Endothelial cell (in vitro differentiated cells): ENCODE measurements around the gene MAGI1. TPM values are rescaled to one million over a fixed set of nuclear protein-coding genes. Genes with fewer than 3 reads are reported as not detected.

Experiments
- DNase-seq: peaks from one replicate; pipeline ENCODE4 v3.0.0; 2021; ENCODE audit warnings: low spot score
- H3K27ac Mint-ChIP-seq: one replicate; pipeline ENCODE4 v1.8.0; 2021; ENCODE audit warnings: mixed read lengths, inconsistent platforms; ENCODE audit not compliant: unreplicated experiment
- H3K27me3 Mint-ChIP-seq: one replicate; pipeline ENCODE4 v1.8.0; 2021; ENCODE audit warnings: mild to moderate bottlenecking, moderate library complexity, mixed read lengths, inconsistent platforms; ENCODE audit not compliant: unreplicated experiment
- H3K36me3 Mint-ChIP-seq: one replicate; pipeline ENCODE4 v1.8.0; 2021; ENCODE audit warnings: mild to moderate bottlenecking, low read depth, mixed read lengths, inconsistent platforms; ENCODE audit not compliant: unreplicated experiment
- H3K4me1 Mint-ChIP-seq: one replicate; pipeline ENCODE4 v1.8.0; 2021; ENCODE audit warnings: mild to moderate bottlenecking, mixed read lengths, inconsistent platforms; ENCODE audit not compliant: unreplicated experiment
- H3K4me3 Mint-ChIP-seq: one replicate; pipeline ENCODE4 v1.8.0; 2021; ENCODE audit warnings: mild to moderate bottlenecking, mixed read lengths, inconsistent platforms; ENCODE audit not compliant: unreplicated experiment
- H3K9me3 Mint-ChIP-seq: one replicate; pipeline ENCODE4 v1.8.0; 2021; ENCODE audit warnings: mixed read lengths, inconsistent platforms; ENCODE audit not compliant: unreplicated experiment
- total RNA-seq: library from RNA; stranded (reverse); fragmentation: NEBNext Ultra II Directional; extraction: Animal tissue kit (Norgen Biotek cat#: 25700); gene quantifications from one replicate; pipeline ENCODE4 v1.2.1, GENCODE V29; 2021; ENCODE audit not compliant: unreplicated experiment
- TF ChIP-seq, protein P1 (sequence below): fragments of 200-600 bp; sonication (generic); IDR thresholded peaks from one replicate; pipeline ENCODE4 v1.5.0; 2021; ENCODE audit warnings: antibody characterized with exemption; ENCODE audit not compliant: unreplicated experiment

Gene MAGI1
- total RNA-seq, 1 donor from 2014 or later: 33.8 TPM

DNA sequence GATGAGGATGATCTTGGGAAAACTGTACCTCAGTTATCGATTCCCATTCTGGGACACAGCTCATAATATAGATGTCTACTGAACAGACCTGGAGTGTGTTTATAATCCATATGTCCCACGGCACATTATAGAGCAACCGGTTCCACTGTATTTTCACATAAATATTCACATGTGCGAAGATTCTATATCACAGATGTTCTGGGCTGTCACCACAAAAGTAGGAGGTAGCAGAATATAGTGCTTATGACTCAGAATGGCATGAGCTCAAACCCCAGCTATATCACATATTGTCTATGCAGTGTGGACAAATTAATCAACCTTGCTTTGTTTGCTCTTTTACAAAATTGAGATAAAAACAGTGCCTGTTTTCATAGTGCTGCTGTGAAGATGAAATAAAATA is 710.6 kb downstream of the MAGI1 start:
- Mint-ChIP-seq H3K27me3 (peaks cover 1% of the 10 kb centered on the region), H3K36me3 (no peaks in the 10 kb centered on the region), H3K4me1 (peaks cover 4% of the 10 kb centered on the region), H3K27ac (no peak overlapping the region), H3K4me3 (no peak overlapping the region), H3K9me3 (no peaks in the 10 kb centered on the region)
- TF ChIP-seq, protein P1, sequence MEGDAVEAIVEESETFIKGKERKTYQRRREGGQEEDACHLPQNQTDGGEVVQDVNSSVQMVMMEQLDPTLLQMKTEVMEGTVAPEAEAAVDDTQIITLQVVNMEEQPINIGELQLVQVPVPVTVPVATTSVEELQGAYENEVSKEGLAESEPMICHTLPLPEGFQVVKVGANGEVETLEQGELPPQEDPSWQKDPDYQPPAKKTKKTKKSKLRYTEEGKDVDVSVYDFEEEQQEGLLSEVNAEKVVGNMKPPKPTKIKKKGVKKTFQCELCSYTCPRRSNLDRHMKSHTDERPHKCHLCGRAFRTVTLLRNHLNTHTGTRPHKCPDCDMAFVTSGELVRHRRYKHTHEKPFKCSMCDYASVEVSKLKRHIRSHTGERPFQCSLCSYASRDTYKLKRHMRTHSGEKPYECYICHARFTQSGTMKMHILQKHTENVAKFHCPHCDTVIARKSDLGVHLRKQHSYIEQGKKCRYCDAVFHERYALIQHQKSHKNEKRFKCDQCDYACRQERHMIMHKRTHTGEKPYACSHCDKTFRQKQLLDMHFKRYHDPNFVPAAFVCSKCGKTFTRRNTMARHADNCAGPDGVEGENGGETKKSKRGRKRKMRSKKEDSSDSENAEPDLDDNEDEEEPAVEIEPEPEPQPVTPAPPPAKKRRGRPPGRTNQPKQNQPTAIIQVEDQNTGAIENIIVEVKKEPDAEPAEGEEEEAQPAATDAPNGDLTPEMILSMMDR: no peak
- DNase-seq: no peak

DNA sequence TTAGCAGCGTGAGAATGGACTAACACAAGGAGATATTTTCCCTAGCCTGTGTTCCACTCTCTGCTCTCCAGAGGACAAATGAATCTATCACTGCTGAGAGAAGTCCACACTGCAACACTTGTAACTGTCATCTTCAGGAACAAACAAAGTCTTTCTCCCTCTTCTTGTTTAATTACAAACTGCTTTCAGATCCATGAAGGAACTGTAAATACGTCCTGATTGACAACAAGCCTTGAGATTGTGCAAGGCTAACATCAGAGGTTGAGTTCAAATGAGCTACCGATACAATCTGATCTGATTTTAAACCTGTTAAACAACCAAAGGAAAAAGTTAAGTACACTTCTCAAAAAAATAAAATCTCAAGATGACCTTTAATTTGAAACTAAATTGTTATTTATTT is 712.1 kb downstream of the MAGI1 start:
- DNase-seq: no peak
- Mint-ChIP-seq H3K4me1 (peaks cover 4% of the 10 kb centered on the region), H3K9me3 (no peaks in the 10 kb centered on the region), H3K27me3 (peaks cover 1% of the 10 kb centered on the region), H3K27ac (no peak overlapping the region), H3K36me3 (no peaks in the 10 kb centered on the region), H3K4me3 (no peak overlapping the region)
- TF ChIP-seq, protein P1: no peak

DNA sequence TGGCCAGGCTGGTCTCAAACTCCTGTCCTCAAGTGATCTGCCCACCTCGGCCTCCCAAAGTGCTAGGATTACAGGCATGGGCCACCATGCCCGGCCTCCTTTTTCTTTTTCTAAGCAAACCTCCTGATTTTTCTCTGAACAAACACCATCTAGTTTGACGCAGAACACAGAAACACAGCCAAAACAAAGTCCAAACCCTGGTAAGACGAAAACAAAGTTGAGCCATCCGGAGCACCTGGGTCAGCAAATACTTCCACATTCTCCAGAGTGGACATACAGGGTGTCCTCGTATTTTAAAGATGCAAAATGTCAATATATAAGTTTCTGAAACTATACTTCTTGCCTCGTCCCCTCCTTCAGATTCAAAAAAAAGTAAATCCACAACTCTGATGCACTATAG is 715.8 kb downstream of the MAGI1 start:
- H3K27ac Mint-ChIP-seq: no peak overlapping the region
- no peak overlapping the region for H3K4me3 Mint-ChIP-seq
- H3K9me3 Mint-ChIP-seq: no peaks in the 10 kb centered on the region
- no peaks in the 10 kb centered on the region for H3K27me3 Mint-ChIP-seq
- H3K36me3 Mint-ChIP-seq: no peaks in the 10 kb centered on the region
- TF ChIP-seq, protein P1: no peak
- no peaks in the 10 kb centered on the region for H3K4me1 Mint-ChIP-seq
- no peak for DNase-seq

DNA sequence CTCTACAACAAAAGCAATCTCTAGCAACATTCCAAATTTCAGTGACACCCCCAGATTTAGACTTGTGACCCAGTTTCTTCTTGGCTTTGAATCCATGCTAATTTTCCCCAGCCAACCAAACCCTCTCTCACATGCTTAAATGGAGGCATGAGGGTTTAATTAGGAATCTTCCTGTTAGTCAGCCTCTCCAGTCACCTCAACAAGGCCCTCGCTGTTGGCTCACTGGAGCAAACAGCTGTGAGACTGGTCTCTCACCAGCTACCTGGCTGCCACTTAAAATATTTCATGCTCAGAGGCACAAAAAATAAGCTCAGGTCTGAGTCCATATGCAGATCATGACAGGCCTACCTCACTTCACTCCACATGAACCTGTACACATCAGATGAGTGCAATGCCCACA is 720.5 kb downstream of the MAGI1 start:
- Mint-ChIP-seq H3K9me3 (no peaks in the 10 kb centered on the region), H3K27ac (no peak overlapping the region), H3K4me1 (no peaks in the 10 kb centered on the region), H3K36me3 (no peaks in the 10 kb centered on the region), H3K4me3 (no peak overlapping the region), H3K27me3 (no peaks in the 10 kb centered on the region)
- TF ChIP-seq, protein P1: no peak
- DNase-seq: no peak

DNA sequence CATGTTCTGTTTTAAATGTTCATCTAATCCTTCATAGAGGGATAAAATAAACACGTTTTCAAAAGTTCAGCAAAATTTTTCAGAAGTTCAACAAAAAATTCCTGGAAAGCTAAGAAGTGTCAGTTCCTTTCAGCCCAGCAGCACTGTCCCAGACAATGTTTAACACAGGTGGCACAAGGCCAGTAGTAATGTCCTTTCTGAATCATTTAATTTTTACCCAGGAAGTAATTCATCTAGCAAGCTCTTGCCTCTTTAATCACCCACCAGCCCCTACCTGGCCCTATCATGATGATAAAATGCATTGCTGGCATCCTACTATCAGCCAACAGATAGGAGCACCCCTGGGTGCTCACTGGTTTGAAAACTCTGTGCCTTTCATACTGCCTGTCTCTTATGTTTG is 723.8 kb downstream of the MAGI1 start:
- no peak overlapping the region for H3K27ac Mint-ChIP-seq
- no peak overlapping the region for H3K4me3 Mint-ChIP-seq

More for the DNA sequence above, 723.8 kb downstream of the MAGI1 start:
- Mint-ChIP-seq H3K9me3 (no peaks in the 10 kb centered on the region), H3K4me1 (peaks cover 5% of the 10 kb centered on the region), H3K36me3 (no peaks in the 10 kb centered on the region), H3K27me3 (no peaks in the 10 kb centered on the region)
- TF ChIP-seq, protein P1: no peak
- DNase-seq: no peak
